GM12872 (cell line): ENCODE data around the gene NRG3.

Experiments
- TF ChIP-seq, protein P1 (sequence below): IDR thresholded peaks from 3 replicates; pipeline ENCODE4 v1.5.1; 2011; ENCODE audit warnings: low read depth, mild to moderate bottlenecking, low read length, moderate library complexity; ENCODE audit not compliant: insufficient read depth

Gene NRG3

DNA sequence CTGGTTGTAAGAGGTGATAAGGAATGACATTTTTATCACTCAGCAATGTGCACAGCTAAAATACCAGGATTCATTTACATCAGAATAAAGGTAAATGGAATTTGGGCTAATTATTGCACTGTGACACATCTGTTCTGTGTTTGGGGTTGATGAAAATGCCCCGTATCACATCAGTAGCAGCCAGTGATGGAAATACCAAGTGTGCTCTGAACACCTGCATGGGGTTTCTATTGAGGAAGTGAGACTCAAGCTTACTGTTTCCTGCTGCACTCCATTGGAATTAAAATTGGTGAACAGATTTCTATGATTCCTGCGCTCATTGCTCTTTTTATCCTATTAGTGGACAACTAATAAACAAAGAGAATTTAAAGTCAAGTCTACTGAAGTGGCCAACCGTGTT is 296.9 kb downstream of the NRG3 start:
- TF ChIP-seq, protein P1, sequence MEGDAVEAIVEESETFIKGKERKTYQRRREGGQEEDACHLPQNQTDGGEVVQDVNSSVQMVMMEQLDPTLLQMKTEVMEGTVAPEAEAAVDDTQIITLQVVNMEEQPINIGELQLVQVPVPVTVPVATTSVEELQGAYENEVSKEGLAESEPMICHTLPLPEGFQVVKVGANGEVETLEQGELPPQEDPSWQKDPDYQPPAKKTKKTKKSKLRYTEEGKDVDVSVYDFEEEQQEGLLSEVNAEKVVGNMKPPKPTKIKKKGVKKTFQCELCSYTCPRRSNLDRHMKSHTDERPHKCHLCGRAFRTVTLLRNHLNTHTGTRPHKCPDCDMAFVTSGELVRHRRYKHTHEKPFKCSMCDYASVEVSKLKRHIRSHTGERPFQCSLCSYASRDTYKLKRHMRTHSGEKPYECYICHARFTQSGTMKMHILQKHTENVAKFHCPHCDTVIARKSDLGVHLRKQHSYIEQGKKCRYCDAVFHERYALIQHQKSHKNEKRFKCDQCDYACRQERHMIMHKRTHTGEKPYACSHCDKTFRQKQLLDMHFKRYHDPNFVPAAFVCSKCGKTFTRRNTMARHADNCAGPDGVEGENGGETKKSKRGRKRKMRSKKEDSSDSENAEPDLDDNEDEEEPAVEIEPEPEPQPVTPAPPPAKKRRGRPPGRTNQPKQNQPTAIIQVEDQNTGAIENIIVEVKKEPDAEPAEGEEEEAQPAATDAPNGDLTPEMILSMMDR: no peak

DNA sequence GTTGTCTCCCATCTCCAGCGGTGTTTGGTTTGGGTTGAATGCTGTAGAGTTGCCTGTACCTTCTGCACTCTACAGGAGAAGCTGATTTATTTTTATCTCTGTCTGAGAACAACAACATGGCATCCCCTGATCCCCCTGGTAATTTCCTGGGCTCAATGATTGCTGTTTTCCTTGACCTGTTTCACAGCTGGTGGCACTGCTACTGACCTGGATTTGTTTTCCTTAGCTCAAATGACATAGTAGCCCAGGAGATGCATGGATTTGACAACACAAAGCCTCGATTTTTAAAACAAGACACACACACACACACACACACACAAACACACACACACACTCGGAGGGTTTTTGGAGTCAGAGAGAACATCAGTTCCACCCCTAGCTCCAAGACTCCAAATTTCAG is 301.6 kb downstream of the NRG3 start:
- TF ChIP-seq, protein P1: no peak

DNA sequence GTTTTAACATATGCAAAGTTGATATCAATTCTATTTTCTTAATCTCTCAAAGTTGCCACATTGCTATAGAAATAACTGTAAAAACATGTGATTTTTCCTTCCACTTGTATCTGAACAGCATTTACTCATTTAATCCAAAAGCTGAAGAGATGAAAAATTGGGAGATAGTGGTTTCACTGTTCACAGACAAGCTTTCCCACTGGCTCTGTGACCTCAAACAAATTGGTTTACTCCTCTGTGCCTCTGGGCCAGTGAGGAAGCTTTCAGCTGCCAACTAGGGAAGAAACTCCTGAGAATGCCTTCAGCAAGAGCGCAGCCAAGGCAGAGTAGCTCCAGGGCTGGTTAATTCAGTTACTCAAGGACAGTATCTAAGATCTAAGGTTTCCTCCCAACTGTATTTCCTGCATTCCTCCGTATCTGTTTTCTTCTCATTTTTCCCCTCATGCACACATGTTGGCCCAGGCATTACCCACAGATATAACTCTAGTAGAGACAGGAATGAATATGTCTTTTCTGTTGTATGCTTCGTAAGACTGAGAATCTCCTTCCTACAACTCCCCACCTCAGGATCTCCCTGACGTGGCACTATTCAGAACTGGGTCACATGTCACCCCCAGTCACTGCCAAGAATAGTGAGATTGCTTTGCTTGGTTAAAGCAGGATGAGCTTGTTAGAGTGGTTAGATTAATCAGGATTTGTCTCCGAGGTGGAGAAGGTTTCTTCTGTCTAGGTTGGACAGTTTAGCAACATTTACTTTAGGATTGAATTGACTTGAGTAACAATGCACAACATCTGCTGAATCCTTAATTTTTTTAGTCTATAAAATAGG is 315.7 kb downstream of the NRG3 start:
- TF ChIP-seq, protein P1: no peak

DNA sequence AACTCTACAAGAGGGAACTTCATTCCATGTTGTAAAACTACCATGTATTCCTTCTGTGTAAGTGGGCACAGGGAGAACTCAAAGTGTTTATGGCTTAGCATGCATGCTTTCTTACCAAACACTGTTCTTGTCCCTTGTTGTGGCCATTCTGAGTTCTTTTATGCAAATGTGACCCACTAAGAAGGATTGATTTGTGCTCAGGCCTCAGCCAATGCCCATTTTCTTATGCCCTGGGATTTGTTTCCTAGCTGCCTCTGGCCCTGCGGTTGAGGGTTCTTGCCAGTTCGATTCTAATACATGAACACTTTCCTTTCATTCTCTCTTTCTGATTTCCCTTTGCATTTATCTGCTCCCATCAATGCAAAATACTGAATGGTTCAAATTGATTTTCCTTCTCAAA is 316.7 kb downstream of the NRG3 start:
- TF ChIP-seq, protein P1: no peak

DNA sequence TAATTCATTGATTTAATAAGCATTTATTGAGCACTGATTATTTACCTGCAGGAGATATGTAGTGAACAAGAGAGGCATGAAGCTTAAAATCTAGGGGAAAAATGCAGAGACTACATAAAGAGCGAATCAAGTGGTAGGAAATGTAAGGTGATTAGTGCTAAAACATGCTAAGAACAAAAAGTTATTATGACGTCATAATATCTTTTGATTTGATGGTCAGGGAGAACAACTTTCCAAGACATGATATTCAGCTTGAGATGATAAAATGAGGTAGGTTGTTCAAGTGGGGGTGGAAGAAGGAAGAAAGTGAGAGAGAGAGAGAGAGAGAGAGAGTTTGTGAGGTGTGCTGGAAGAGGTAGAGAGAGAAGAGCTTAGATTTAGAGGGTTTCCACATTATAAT is 317.7 kb downstream of the NRG3 start:
- TF ChIP-seq, protein P1: no peak

DNA sequence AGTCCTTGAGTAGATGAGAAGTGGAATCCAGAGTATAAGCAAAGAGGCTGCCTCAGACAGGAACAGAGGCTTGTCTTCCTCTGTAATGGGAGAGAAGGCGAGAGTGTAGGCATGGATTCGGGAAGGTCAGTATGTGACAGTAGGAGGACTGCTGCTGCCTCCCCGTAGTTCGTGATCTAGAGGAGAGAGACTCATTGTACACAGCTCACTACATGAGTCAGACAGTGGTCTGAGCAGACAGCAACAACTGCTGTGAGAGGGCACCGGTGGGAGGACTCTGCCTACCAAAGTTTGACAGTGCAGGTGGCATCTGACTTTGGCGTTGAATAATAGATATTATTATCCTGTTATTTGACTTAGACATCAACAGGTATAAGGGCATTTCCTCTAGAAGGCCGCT is 319.4 kb downstream of the NRG3 start:
- TF ChIP-seq, protein P1: no peak

DNA sequence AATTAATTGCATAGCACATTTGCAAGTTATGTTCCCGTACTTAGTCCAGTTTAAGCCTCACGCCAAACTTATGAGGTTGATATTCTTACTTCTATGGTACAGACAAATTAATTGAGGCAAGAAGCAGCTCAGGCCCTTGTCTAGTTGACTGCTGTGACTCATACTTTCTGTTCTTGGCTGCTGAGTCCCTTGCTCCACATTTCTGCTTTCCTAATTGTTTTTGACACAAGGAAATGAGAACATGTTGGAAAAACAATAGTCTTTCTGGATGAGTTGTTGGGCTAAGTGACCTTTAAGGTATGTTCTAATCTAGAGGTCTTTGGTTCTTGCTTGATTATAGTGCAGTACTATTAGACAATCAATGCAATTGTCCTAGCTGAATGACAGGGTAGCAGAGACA is 331.8 kb downstream of the NRG3 start:
- TF ChIP-seq, protein P1: no peak
